ENCODE results near the gene CCDC167. TPM values are rescaled to one million over a fixed set of nuclear protein-coding genes. Genes with fewer than 3 reads are reported as not detected.

The CCDC167 gene
- total and polyA plus RNA-seq, 2 of the 8 experiments (the other 6 are each of a cell fraction or from before 2014, with no cell fraction given) = 11.0 to 26.5 TPM

DNA sequence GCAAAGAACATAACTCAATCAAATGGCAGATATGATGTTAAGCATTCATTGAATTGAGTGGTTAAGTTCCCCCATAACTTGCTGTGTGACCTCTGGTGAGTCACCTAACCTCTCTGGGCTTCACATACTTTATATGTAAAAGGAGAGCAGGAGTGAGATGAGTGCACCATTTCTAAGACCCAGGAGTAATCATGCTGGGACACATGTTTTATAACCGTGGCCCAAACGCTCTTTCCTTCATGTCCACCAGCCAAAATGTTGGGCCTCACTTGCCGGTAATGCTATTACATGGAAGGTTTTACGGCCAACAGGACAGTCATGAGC, 40.3 kb upstream of the CCDC167 start:
- H3K36me3 ChIP-seq (ENCODE audit: control insufficient read depth in 2 of 4, insufficient read depth in 4 of 4, low read length in 3 of 4) = no peaks in the 10 kb centered on the region
- H3K4ac ChIP-seq (replicated peaks; ENCODE audit: insufficient read length, low read depth, low read length) = no peak overlapping the region
- no peak overlapping the region for H2BK15ac ChIP-seq (ENCODE audit: low read length)
- H3K79me1 ChIP-seq (ENCODE audit: low read depth, low read length) = no peaks in the 10 kb centered on the region
- H2BK12ac ChIP-seq (ENCODE audit: low read depth, low read length) = no peak overlapping the region
- no peaks in the 10 kb centered on the region for H3K9me3 ChIP-seq (ENCODE audit: insufficient read depth in 2 of 2, low read depth in 1 of 2, low read length in 1 of 2)
- H3K4me1 ChIP-seq (replicated peaks in 1 of 4; ENCODE audit: control insufficient read depth in 3 of 4, insufficient read depth in 4 of 4, low read length in 3 of 4) = peaks cover 0 to 16% (median 7%) of the 10 kb centered on the region in 4 experiments; a peak in 5 of 7 replicates
- no peak overlapping the region for H4K5ac ChIP-seq (ENCODE audit: insufficient read length, low read depth, low read length)
- no peak overlapping the region for H3K27ac ChIP-seq (ENCODE audit: low read depth, low read length)
- H2AK5ac ChIP-seq (ENCODE audit: low read depth, low read length) = no peak overlapping the region
- ChIA-PET CTCF (ENCODE audit: partially characterized antibody) (interaction anchor here (1.3 to 13.8 kb wide), 6 partner anchors 8 to 48 kb away, joined by 3 to 308 read pairs (median 60); partner anchors contain the start of gene CCDC167), POLR2A (ENCODE audit: partially characterized antibody) (no interaction called here)
- no peak overlapping the region for H4K91ac ChIP-seq (replicated peaks; ENCODE audit: insufficient read length, low read length)
- no peak overlapping the region for H3K56ac ChIP-seq (replicated peaks; ENCODE audit: insufficient read length, low read depth, low read length)
- no peak for FAIRE-seq
- H3K23ac ChIP-seq (ENCODE audit: insufficient read length) = no peak overlapping the region
- peaks cover 19 to 35% (median 31%) of the 10 kb centered on the region in 4 experiments for H3K27me3 ChIP-seq (replicated peaks in 1 of 4; ENCODE audit: control insufficient read depth in 3 of 4, extremely low read depth in 1 of 4, insufficient read depth in 3 of 4, low read length in 3 of 4)
- H2BK120ac ChIP-seq (replicated peaks; ENCODE audit: low read depth, low read length) = no peak overlapping the region
- no peak overlapping the region for H3K14ac ChIP-seq (ENCODE audit: insufficient read length)
- H4K20me1 ChIP-seq (replicated peaks in 1 of 2; ENCODE audit: control insufficient read depth in 1 of 2, insufficient read depth in 2 of 2, low read length in 2 of 2) = no peaks in the 10 kb centered on the region
- no peak overlapping the region for H4K8ac ChIP-seq (ENCODE audit: extremely low read depth, insufficient read depth, low read length)
- no peak overlapping the region for H3K4me2 ChIP-seq (ENCODE audit: insufficient read depth in 1 of 2, low read depth in 2 of 2, low read length in 2 of 2)
- no peak overlapping the region for H2BK20ac ChIP-seq (ENCODE audit: low read length)
- TF ChIP-seq HDAC2 (IDR thresholded peaks at IDR 0.05; ENCODE audit: borderline replicate concordance in 1 of 2, low read depth in 2 of 2, low read length in 2 of 2) = 0 out of 4 replicates have a peak, but pooled peaks of 1 of the 2 experiments have one; percentile 32
- peak; percentile 89 for TF ChIP-seq KDM1A (IDR thresholded peaks at IDR 0.05; ENCODE audit: borderline replicate concordance, low read length)
- TF ChIP-seq HDAC6 (IDR thresholded peaks at IDR 0.05; ENCODE audit: low read depth, low read length) = no peak
- 100% methylated on average over 3 of the region's 4 CpGs; no CpG with 5 or more reads in 1 of the 2 experiments for WGBS, 2 experiments (ENCODE audit: extremely low coverage in 1 of 2, insufficient coverage in 1 of 2, insufficient read length in 1 of 2, insufficient replicate concordance in 2 of 2, low coverage in 1 of 2, low lambda C conversion rate in 2 of 2, missing lambda C conversion rate in 1 of 2)
- H3K4me3 ChIP-seq (ENCODE audit: extremely low read depth in 1 of 4, insufficient read depth in 2 of 4, low read depth in 3 of 4, low read length in 4 of 4) = no peak overlapping the region
- H3K18ac ChIP-seq (ENCODE audit: extremely low read depth, low read length) = no peak overlapping the region
- no peak overlapping the region for H3K9ac ChIP-seq (replicated peaks in 1 of 4; ENCODE audit: extremely low read depth in 1 of 4, low read depth in 3 of 4, low read length in 3 of 4)
- no peak for DNase-seq (ENCODE audit: low read depth in 1 of 2, low spot score in 2 of 2)
- peaks cover 12% of the 10 kb centered on the region; the same call in 1 of the 2 replicates for H3K23me2 ChIP-seq (ENCODE audit: low read depth, low read length)
- H2AFZ ChIP-seq (ENCODE audit: low read length) = no peak overlapping the region
- no peaks in the 10 kb centered on the region for H3K79me2 ChIP-seq (ENCODE audit: control insufficient read depth in 1 of 2, insufficient read depth in 2 of 2, low read length in 2 of 2)
- H2BK5ac ChIP-seq (ENCODE audit: low read depth, low read length) = no peak overlapping the region
